RWPE2 (cell line): Measurements from ENCODE around the gene CALD1.
A peak's percentile ranks its signal among the peaks of the same experiment; 100 is the strongest.

Experiments
- ATAC-seq: fragments of 200-7000 bp; cut with Tn5 transposase; 3 replicates; pipeline ENCODE4 v1.9.1; 2021; ENCODE audit warnings: low read depth
- DNase-seq: peaks from one replicate; pipeline ENCODE4 v3.0.0-alpha.2; 2020; ENCODE audit warnings: low spot score
- H3K27ac ChIP-seq: fragments of 450-650 bp; 2 replicates; pipeline ENCODE4 v1.5.1; 2017; ENCODE audit warnings: mild to moderate bottlenecking; ENCODE audit not compliant: poor library complexity, severe bottlenecking
- H3K27me3 ChIP-seq: fragments of 250-450 bp; sonication (Bioruptor Pico); 2 replicates; pipeline ENCODE4 v1.5.1; 2021; ENCODE audit warnings: mild to moderate bottlenecking, moderate library complexity; ENCODE audit not compliant: insufficient read depth, poor library complexity, severe bottlenecking
- H3K36me3 ChIP-seq: fragments of 250-450 bp; sonication (Bioruptor Pico); 2 replicates; pipeline ENCODE4 v1.5.1; 2020; ENCODE audit warnings: low read depth, mild to moderate bottlenecking, moderate library complexity
- H3K4me1 ChIP-seq: fragments of 250-450 bp; sonication (Bioruptor Pico); 2 replicates; pipeline ENCODE4 v1.5.1; 2021; ENCODE audit warnings: mild to moderate bottlenecking, moderate library complexity; ENCODE audit not compliant: insufficient read depth, poor library complexity, severe bottlenecking
- H3K4me3 ChIP-seq: fragments of 250-450 bp; sonication (Bioruptor Pico); 2 replicates; pipeline ENCODE4 v1.5.1; 2021; ENCODE audit warnings: mild to moderate bottlenecking, moderate library complexity; ENCODE audit not compliant: severe bottlenecking
- H3K9me3 ChIP-seq: fragments of 250-450 bp; sonication (Bioruptor Pico); 2 replicates; pipeline ENCODE4 v1.5.1; 2021; ENCODE audit warnings: mild to moderate bottlenecking, moderate library complexity; ENCODE audit not compliant: severe bottlenecking
- TF ChIP-seq, protein P1 (sequence below): fragments of 450-650 bp; IDR thresholded peaks from one replicate; pipeline ENCODE4 v1.5.1; 2017; ENCODE audit warnings: mild to moderate bottlenecking, moderate library complexity; ENCODE audit not compliant: poor library complexity, severe bottlenecking

CALD1 gene

DNA sequence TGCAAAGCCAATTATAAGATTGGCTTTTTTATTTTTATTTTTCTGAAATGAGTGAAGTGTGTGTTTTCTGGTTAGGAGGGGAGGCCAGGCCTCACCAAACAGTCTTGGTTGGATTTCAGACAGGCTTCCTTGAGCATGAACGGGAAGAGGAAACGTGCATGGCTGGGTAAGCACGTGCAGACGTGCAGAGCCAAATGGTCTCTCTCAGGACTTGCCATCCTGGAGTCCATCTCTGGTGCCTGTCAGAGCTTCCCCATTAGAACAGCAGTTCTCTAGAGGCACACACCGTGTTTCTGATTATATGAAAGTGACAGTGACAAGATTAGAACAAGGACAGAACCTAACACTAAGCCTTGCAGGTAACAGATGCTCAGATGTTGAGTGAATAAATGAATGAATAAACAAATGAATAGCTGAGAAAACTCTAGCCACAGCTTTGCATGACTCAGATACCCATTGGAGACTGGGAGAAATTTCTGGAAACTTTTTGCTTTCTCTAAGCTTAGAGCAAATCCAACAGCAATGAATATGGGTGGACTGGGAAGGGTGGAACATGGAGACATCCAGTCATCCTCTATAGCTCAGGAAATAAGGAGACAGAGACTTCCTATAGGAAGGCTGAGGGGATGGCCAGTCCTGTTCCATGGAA lies 11.8 kb upstream of the CALD1 start:
- no peak overlapping the region for H3K4me3 ChIP-seq
- peaks cover 13% of the 10 kb centered on the region for H3K4me1 ChIP-seq
- no peaks in the 10 kb centered on the region for H3K36me3 ChIP-seq
- no peak for DNase-seq
- ATAC-seq: no peak
- TF ChIP-seq, protein P1, sequence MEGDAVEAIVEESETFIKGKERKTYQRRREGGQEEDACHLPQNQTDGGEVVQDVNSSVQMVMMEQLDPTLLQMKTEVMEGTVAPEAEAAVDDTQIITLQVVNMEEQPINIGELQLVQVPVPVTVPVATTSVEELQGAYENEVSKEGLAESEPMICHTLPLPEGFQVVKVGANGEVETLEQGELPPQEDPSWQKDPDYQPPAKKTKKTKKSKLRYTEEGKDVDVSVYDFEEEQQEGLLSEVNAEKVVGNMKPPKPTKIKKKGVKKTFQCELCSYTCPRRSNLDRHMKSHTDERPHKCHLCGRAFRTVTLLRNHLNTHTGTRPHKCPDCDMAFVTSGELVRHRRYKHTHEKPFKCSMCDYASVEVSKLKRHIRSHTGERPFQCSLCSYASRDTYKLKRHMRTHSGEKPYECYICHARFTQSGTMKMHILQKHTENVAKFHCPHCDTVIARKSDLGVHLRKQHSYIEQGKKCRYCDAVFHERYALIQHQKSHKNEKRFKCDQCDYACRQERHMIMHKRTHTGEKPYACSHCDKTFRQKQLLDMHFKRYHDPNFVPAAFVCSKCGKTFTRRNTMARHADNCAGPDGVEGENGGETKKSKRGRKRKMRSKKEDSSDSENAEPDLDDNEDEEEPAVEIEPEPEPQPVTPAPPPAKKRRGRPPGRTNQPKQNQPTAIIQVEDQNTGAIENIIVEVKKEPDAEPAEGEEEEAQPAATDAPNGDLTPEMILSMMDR: no peak
- no peaks in the 10 kb centered on the region for H3K9me3 ChIP-seq
- H3K27ac ChIP-seq: no peak overlapping the region
- no peaks in the 10 kb centered on the region for H3K27me3 ChIP-seq

GRCh38 chr7:134768243-134768642 lies 11.2 kb upstream of the CALD1 start:
- TF ChIP-seq, protein P1: no peak
- no peaks in the 10 kb centered on the region for H3K36me3 ChIP-seq
- H3K27ac ChIP-seq: no peak overlapping the region
- no peaks in the 10 kb centered on the region for H3K9me3 ChIP-seq
- no peak for DNase-seq
- ATAC-seq: no peak
- no peaks in the 10 kb centered on the region for H3K27me3 ChIP-seq
- no peak overlapping the region for H3K4me3 ChIP-seq
- peaks cover 13% of the 10 kb centered on the region for H3K4me1 ChIP-seq

GRCh38 chr7:134770676-134771075 lies 8.8 kb upstream of the CALD1 start:
- Histone ChIP-seq H3K4me3 (no peak overlapping the region), H3K9me3 (no peaks in the 10 kb centered on the region), H3K36me3 (no peaks in the 10 kb centered on the region), H3K27ac (no peak overlapping the region), H3K4me1 (peaks cover 13% of the 10 kb centered on the region), H3K27me3 (no peaks in the 10 kb centered on the region)
- DNase-seq (no peak), ATAC-seq (no peak)
- TF ChIP-seq, protein P1: no peak

GRCh38 chr7:134771111-134771510 lies 8.3 kb upstream of the CALD1 start:
- no peak overlapping the region for H3K4me3 ChIP-seq
- DNase-seq (no peak), ATAC-seq (no peak)
- H3K27ac ChIP-seq: peak overlapping the region; percentile 19
- H3K9me3 ChIP-seq: no peaks in the 10 kb centered on the region
- TF ChIP-seq, protein P1: no peak
- H3K4me1 ChIP-seq: peaks cover 13% of the 10 kb centered on the region
- no peaks in the 10 kb centered on the region for H3K36me3 ChIP-seq
- H3K27me3 ChIP-seq: no peaks in the 10 kb centered on the region

DNA sequence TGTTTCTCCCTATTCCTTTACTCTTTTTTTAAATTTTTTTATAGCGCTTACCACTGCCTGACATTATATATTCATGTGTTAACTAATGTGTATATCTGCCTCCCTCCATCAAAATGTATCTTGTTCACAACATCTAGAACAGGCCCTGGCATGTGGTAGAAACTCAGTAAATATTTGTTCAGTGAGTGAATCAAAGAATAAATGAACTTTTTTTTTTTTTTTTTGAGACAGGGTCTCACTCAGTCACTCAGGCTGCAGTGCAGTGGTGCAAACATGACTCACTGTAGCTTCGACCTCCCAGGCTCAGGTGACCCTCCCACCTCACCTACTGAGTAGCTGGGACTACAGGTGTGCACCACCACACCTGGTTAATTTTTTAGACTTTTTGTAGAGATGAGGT lies 7.5 kb upstream of the CALD1 start:
- no peak overlapping the region for H3K4me3 ChIP-seq
- peak; percentile 82 for ATAC-seq
- no peaks in the 10 kb centered on the region for H3K27me3 ChIP-seq
- DNase-seq: no peak
- peak overlapping the region; percentile 19 for H3K27ac ChIP-seq
- H3K9me3 ChIP-seq: no peaks in the 10 kb centered on the region
- peaks cover 12% of the 10 kb centered on the region for H3K4me1 ChIP-seq
- no peaks in the 10 kb centered on the region for H3K36me3 ChIP-seq
- TF ChIP-seq, protein P1: no peak
